NCI-H2227 (cell line): ENCODE results near the gene KRTAP10-4.
"Not testable (repeated sequence)": the region's sequence is repeated elsewhere in the genome, so short reads cannot be mapped to it uniquely, and the experiment has no call there.

ENCODE experiments used
- DNase-seq: peaks from one replicate; lab custom pipeline; 2025; ENCODE audit not compliant: unreplicated experiment; lab: John Stamatoyannopoulos, UW

The KRTAP10-4 gene

GRCh38 chr21:44557491-44558328, 15.8 kb upstream of the KRTAP10-4 start:
- DNase-seq = no peak

GRCh38 chr21:44558329-44558675, 15.2 kb upstream of the KRTAP10-4 start:
- not testable (repeated sequence) for DNase-seq

- DNase-seq = no peak
Observed at GRCh38 chr21:44558695-44559094, 14.8 kb upstream of the KRTAP10-4 start, which contains the start of gene KRTAP10-3. TSS of gene KRTAP10-3 (minus strand) at chr21:44558795. CDS start at chr21:44558715, 80 bp downstream.

GRCh38 chr21:44564099-44564498, 9.4 kb upstream of the KRTAP10-4 start:
- DNase-seq = no peak

- no peak for DNase-seq
Observed at GRCh38 chr21:44564886-44565598, 8.5 kb upstream of the KRTAP10-4 start.

- DNase-seq = no peak
Observed at GRCh38 chr21:44566403-44566802, 7.1 kb upstream of the KRTAP10-4 start.

- no peak for DNase-seq
Observed at GRCh38 chr21:44567481-44568171, 5.9 kb upstream of the KRTAP10-4 start.

- no peak for DNase-seq
Observed at GRCh38 chr21:44568261-44568660, 5.3 kb upstream of the KRTAP10-4 start.

GRCh38 chr21:44568667-44569556, 4.6 kb upstream of the KRTAP10-4 start:
- DNase-seq = no peak

GRCh38 chr21:44569861-44570517, 3.5 kb upstream of the KRTAP10-4 start:
- no peak for DNase-seq

- DNase-seq = no peak
Observed at GRCh38 chr21:44571296-44571695, 2.2 kb upstream of the KRTAP10-4 start.

- DNase-seq = no peak
Observed at GRCh38 chr21:44571844-44572782, 1.4 kb upstream of the KRTAP10-4 start.

GRCh38 chr21:44572959-44573583, 458 bp upstream of the KRTAP10-4 start:
- DNase-seq = no peak

- DNase-seq = peak; percentile 61
Observed at GRCh38 chr21:44574457-44575306, 1.2 kb downstream of the KRTAP10-4 start.

- DNase-seq = no peak
Observed at GRCh38 chr21:44575307-44576024, 1.9 kb downstream of the KRTAP10-4 start.

- no peak for DNase-seq
Observed at GRCh38 chr21:44576025-44576420, 2.5 kb downstream of the KRTAP10-4 start.
